H9 (cell line): ENCODE data around the gene GUCA1C. TPM values are rescaled to one million over a fixed set of nuclear protein-coding genes. Genes with fewer than 3 reads are reported as not detected.

Experiments
- DNase-seq: peaks from one replicate; pipeline ENCODE4 v3.0.0-alpha.2; 2017
- H2AFZ ChIP-seq: one replicate; pipeline ENCODE4 v1.6.1; 2013; ENCODE audit warnings: mild to moderate bottlenecking, low read length, control low read depth, moderate library complexity
- H2AK5ac ChIP-seq: 2 replicates; pipeline ENCODE4 v1.6.1; 2013; ENCODE audit warnings: low read length, control low read depth, mixed read lengths; ENCODE audit not compliant: insufficient read length
- H2BK120ac ChIP-seq: one replicate; pipeline ENCODE4 v1.6.1; 2013; ENCODE audit warnings: low read depth, mild to moderate bottlenecking, low read length, control low read depth, inconsistent platforms; ENCODE audit not compliant: poor library complexity, severe bottlenecking
- H2BK12ac ChIP-seq: 2 replicates; pipeline ENCODE4 v1.6.1; 2013; ENCODE audit warnings: low read length, control low read depth, mixed read lengths, low read depth; ENCODE audit not compliant: insufficient read length
- H2BK15ac ChIP-seq: 2 replicates; pipeline ENCODE4 v1.6.1; 2013; ENCODE audit warnings: low read depth, low read length, control low read depth
- H2BK20ac ChIP-seq: one replicate; pipeline ENCODE4 v1.6.1; 2013; ENCODE audit warnings: low read depth, mild to moderate bottlenecking, low read length, control low read depth, inconsistent platforms; ENCODE audit not compliant: poor library complexity, severe bottlenecking
- H2BK5ac ChIP-seq: 2 replicates; pipeline ENCODE4 v1.6.1; 2013; ENCODE audit warnings: low read length, control low read depth, mixed read lengths; ENCODE audit not compliant: insufficient read length
- H3K14ac ChIP-seq: 2 replicates; pipeline ENCODE4 v1.6.1; 2013; ENCODE audit warnings: low read length, control low read depth; ENCODE audit not compliant: insufficient read depth
- H3K18ac ChIP-seq: 2 replicates; pipeline ENCODE4 v1.6.1; 2013; ENCODE audit warnings: low read depth, mild to moderate bottlenecking, mixed read lengths, low read length, control low read depth; ENCODE audit not compliant: insufficient read length
- H3K23ac ChIP-seq: 2 replicates; pipeline ENCODE4 v1.6.1; 2013; ENCODE audit warnings: low read length, control low read depth, mixed read lengths, low read depth; ENCODE audit not compliant: insufficient read length
- H3K23me2 ChIP-seq: 2 replicates; pipeline ENCODE4 v1.6.1; 2013; ENCODE audit warnings: low read depth, mild to moderate bottlenecking, mixed read lengths, low read length, control low read depth; ENCODE audit not compliant: insufficient read length, poor library complexity, severe bottlenecking
- H3K27ac ChIP-seq: 2 replicates; pipeline ENCODE4 v1.5.1; 2013; ENCODE audit warnings: low read length, control low read depth, mixed read lengths, low read depth; ENCODE audit not compliant: insufficient read length
- H3K27me3 ChIP-seq: 2 replicates; pipeline ENCODE4 v1.6.1; 2013; ENCODE audit warnings: low read length, control low read depth, inconsistent platforms; ENCODE audit not compliant: insufficient read depth
- H3K4ac ChIP-seq: 2 replicates; pipeline ENCODE4 v1.6.1; 2013; ENCODE audit warnings: low read depth, mild to moderate bottlenecking, control low read depth, inconsistent platforms, low read length, moderate library complexity
- H3K4me1 ChIP-seq: 2 replicates; pipeline ENCODE4 v1.6.1; 2013; ENCODE audit warnings: low read length, control low read depth, inconsistent platforms; ENCODE audit not compliant: insufficient read depth
- H3K4me2 ChIP-seq: 2 replicates; pipeline ENCODE4 v1.6.1; 2013; ENCODE audit warnings: low read length, control low read depth, mixed read lengths; ENCODE audit not compliant: insufficient read length, insufficient read depth
- H3K56ac ChIP-seq: 2 replicates; pipeline ENCODE4 v1.6.1; 2013; ENCODE audit warnings: low read depth, mild to moderate bottlenecking, mixed read lengths, low read length, control low read depth; ENCODE audit not compliant: insufficient read length
- H3K79me1 ChIP-seq: 2 replicates; pipeline ENCODE4 v1.6.1; 2013; ENCODE audit warnings: low read depth, mild to moderate bottlenecking, moderate library complexity, low read length, control low read depth, inconsistent platforms; ENCODE audit not compliant: insufficient read depth, poor library complexity, severe bottlenecking
- H3K79me2 ChIP-seq: 2 replicates; pipeline ENCODE4 v1.6.1; 2013; ENCODE audit warnings: low read length, control low read depth, inconsistent platforms; ENCODE audit not compliant: insufficient read depth
- H3K9ac ChIP-seq: 2 replicates; pipeline ENCODE4 v1.6.1; 2013; ENCODE audit warnings: low read length, control low read depth, mixed read lengths; ENCODE audit not compliant: insufficient read length; ENCODE audit errors: extremely low read depth
- H3K9me3 ChIP-seq: one replicate; pipeline ENCODE4 v1.6.1; 2013; ENCODE audit warnings: low read depth, low read length, inconsistent platforms; ENCODE audit not compliant: control insufficient read depth
- H3T11ph ChIP-seq: one replicate; pipeline ENCODE4 v1.6.1; 2013; ENCODE audit warnings: mild to moderate bottlenecking, low read length, control low read depth, inconsistent platforms
- H4K20me1 ChIP-seq: one replicate; pipeline ENCODE4 v1.6.1; 2013; ENCODE audit not compliant: control insufficient read depth, insufficient read length, insufficient read depth
- H4K5ac ChIP-seq: 2 replicates; pipeline ENCODE4 v1.6.1; 2013; ENCODE audit warnings: low read depth, mild to moderate bottlenecking, mixed read lengths, low read length, control low read depth; ENCODE audit not compliant: insufficient read length
- H4K8ac ChIP-seq: replicated peaks from 2 replicates; pipeline ENCODE4 v1.6.1; 2013; ENCODE audit warnings: low read length, control low read depth, mixed read lengths, low read depth; ENCODE audit not compliant: insufficient read length
- H4K91ac ChIP-seq: 2 replicates; pipeline ENCODE4 v1.6.1; 2013; ENCODE audit warnings: low read depth, mild to moderate bottlenecking, moderate library complexity, mixed read lengths, low read length, control low read depth; ENCODE audit not compliant: insufficient read length
- H3K27ac Mint-ChIP-seq, 3 experiments: 2 replicates in 2 of 3; 3 replicates in 1 of 3; pipeline ENCODE4 v1.8.0; 2020 to 2021; ENCODE audit warnings: mixed read lengths in 3 of 3, mild to moderate bottlenecking in 1 of 3, moderate library complexity in 1 of 3
- H3K27me3 Mint-ChIP-seq: 2 replicates; pipeline ENCODE4 v1.8.0; 2021; ENCODE audit warnings: low read depth, mild to moderate bottlenecking, moderate library complexity, mixed read lengths
- H3K36me3 Mint-ChIP-seq, 3 experiments: 2 replicates in 2 of 3; 3 replicates in 1 of 3; pipeline ENCODE4 v1.8.0; 2020 to 2021; ENCODE audit warnings: low read depth in 3 of 3, mixed read lengths in 3 of 3; ENCODE audit not compliant: insufficient read depth in 1 of 3
- H3K4me1 Mint-ChIP-seq, 2 experiments: 2 replicates each; pipeline ENCODE4 v1.8.0; 2020; ENCODE audit warnings: mixed read lengths in 2 of 2
- H3K4me3 Mint-ChIP-seq, 2 experiments: 2 replicates in 1 of 2; 3 replicates in 1 of 2; pipeline ENCODE4 v1.8.0; 2020 to 2021; ENCODE audit warnings: mild to moderate bottlenecking in 2 of 2, mixed read lengths in 2 of 2, moderate library complexity in 1 of 2
- H3K9me3 Mint-ChIP-seq, 2 experiments: 2 replicates in 1 of 2; 3 replicates in 1 of 2; pipeline ENCODE4 v1.8.0; 2020; ENCODE audit warnings: mild to moderate bottlenecking in 2 of 2, mixed read lengths in 2 of 2, moderate library complexity in 1 of 2
- whole genome bisulfite sequencing: extraction: QIAGEN DNeasy Blood & Tissue Kit; methylation state at CpG from one replicate; pipeline ENCODE4 v1.1.7; 2013; ENCODE audit warnings: missing lambda C conversion rate, low lambda C conversion rate, mixed read lengths; ENCODE audit not compliant: insufficient read length; ENCODE audit errors: extremely low coverage; 5-methylcytosine and 5-hydroxymethylcytosine counted together
- total RNA-seq: library from RNA; stranded (reverse); gene quantifications from 2 replicates; pipeline ENCODE4 v1.2.1, GENCODE V29; 2021
- TF ChIP-seq, protein P1 (sequence below): fragments of 200-600 bp; sonication (generic); conservative IDR thresholded peaks from 3 replicates; pipeline ENCODE4 v1.8.0; 2021; ENCODE audit warnings: antibody characterized with exemption, mild to moderate bottlenecking

Gene GUCA1C
- total RNA-seq, 1 experiment from 2014 or later = not detected

DNA sequence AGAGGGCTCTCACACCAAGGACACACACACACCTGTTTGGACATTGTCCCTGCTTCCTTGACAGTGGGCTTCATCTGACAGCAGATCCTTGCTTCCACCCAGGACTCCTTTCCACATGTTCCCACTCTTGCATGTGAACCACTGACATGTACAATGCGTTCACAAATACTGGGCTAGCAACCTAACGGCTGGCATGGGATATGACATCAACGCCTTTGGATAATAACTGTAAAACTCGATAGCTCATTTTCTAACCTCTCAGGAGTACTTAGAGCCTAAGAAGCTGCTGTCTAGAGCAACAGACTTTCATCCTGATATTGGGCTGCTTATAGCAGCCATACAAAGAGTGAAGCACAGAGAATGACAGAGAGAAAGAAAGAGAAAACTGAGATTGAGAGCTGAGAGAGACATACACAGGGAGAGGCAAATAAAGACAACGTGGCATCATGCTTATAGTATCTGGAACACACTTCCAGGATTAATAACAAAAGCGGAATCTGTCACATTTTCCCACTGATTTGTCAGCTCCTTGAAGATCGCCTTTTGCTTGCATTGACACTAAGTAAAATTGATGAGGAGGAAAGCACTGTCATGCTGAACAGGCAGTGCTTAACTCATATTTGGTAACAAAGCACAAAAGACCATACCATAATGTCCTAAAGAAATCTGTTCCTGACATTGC lies 1.7 kb downstream of the GUCA1C start:
- TF ChIP-seq, protein P1, sequence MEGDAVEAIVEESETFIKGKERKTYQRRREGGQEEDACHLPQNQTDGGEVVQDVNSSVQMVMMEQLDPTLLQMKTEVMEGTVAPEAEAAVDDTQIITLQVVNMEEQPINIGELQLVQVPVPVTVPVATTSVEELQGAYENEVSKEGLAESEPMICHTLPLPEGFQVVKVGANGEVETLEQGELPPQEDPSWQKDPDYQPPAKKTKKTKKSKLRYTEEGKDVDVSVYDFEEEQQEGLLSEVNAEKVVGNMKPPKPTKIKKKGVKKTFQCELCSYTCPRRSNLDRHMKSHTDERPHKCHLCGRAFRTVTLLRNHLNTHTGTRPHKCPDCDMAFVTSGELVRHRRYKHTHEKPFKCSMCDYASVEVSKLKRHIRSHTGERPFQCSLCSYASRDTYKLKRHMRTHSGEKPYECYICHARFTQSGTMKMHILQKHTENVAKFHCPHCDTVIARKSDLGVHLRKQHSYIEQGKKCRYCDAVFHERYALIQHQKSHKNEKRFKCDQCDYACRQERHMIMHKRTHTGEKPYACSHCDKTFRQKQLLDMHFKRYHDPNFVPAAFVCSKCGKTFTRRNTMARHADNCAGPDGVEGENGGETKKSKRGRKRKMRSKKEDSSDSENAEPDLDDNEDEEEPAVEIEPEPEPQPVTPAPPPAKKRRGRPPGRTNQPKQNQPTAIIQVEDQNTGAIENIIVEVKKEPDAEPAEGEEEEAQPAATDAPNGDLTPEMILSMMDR = no peak
- Histone ChIP-seq H3K4me2 (no peak overlapping the region), H4K5ac (no peak overlapping the region), H2AFZ (no peak overlapping the region), H3K23ac (no peak overlapping the region), H2AK5ac (no peak overlapping the region), H3T11ph (no peak overlapping the region), H3K27ac (no peak overlapping the region), H3K79me2 (no peaks in the 10 kb centered on the region), H3K27me3 (no peaks in the 10 kb centered on the region), H3K4me1 (no peaks in the 10 kb centered on the region), H4K8ac (no peak overlapping the region), H4K20me1 (no peaks in the 10 kb centered on the region), H3K18ac (no peak overlapping the region), H3K14ac (no peak overlapping the region), H2BK5ac (no peak overlapping the region), H2BK120ac (no peak overlapping the region), H3K4ac (no peak overlapping the region), H4K91ac (no peak overlapping the region), H2BK15ac (no peak overlapping the region), H3K9me3 (no peaks in the 10 kb centered on the region), H2BK12ac (no peak overlapping the region), H3K56ac (no peak overlapping the region), H2BK20ac (no peak overlapping the region), H3K79me1 (no peaks in the 10 kb centered on the region), H3K9ac (no peak overlapping the region), H3K23me2 (no peaks in the 10 kb centered on the region)
- Mint-ChIP-seq H3K9me3 (no peaks in the 10 kb centered on the region), H3K27ac (peak overlapping the region in 1 of 3 experiments; percentile 3; a peak in 1 of 7 replicates), H3K36me3 (no peaks in the 10 kb centered on the region), H3K27me3 (no peaks in the 10 kb centered on the region), H3K4me1 (no peaks in the 10 kb centered on the region), H3K4me3 (no peak overlapping the region)
- DNase-seq = no peak
- no CpG with 5 or more reads among the region's 7 CpGs for WGBS
